ENCODE data around the gene FST. TPM values are rescaled to one million over a fixed set of nuclear protein-coding genes. Genes with fewer than 3 reads are reported as not detected.

The FST gene
- total and polyA plus RNA-seq, 2 of the 8 experiments (the other 6 are each of a cell fraction or from before 2014, with no cell fraction given) = 16.6 to 17.5 TPM

- no peaks in the 10 kb centered on the region for H3K79me2 ChIP-seq (ENCODE audit: control insufficient read depth in 1 of 2, insufficient read depth in 2 of 2, low read length in 2 of 2)
- no peak overlapping the region for H2AFZ ChIP-seq (ENCODE audit: low read length)
- no peak overlapping the region for H3K27ac ChIP-seq (ENCODE audit: low read depth, low read length)
- FAIRE-seq (no peak), DNase-seq (ENCODE audit: low read depth in 1 of 2, low spot score in 2 of 2) (no peak)
- ChIA-PET POLR2A (ENCODE audit: partially characterized antibody) (no interaction called here), CTCF (ENCODE audit: partially characterized antibody) (interaction anchor here (0.8 to 1.1 kb wide), 3 partner anchors 20 to 74 kb away, joined by 3 read pairs; no protein-coding TSS in a partner anchor)
- H2BK120ac ChIP-seq (replicated peaks; ENCODE audit: low read depth, low read length) = no peak overlapping the region
- H2AK5ac ChIP-seq (ENCODE audit: low read depth, low read length) = no peak overlapping the region
- H4K5ac ChIP-seq (ENCODE audit: insufficient read length, low read depth, low read length) = no peak overlapping the region
- no peak overlapping the region for H3K4me3 ChIP-seq (ENCODE audit: extremely low read depth in 1 of 4, insufficient read depth in 2 of 4, low read depth in 3 of 4, low read length in 4 of 4)
- H3K23me2 ChIP-seq (ENCODE audit: low read depth, low read length) = no peaks in the 10 kb centered on the region
- H2BK12ac ChIP-seq (ENCODE audit: low read depth, low read length) = no peak overlapping the region
- no peaks in the 10 kb centered on the region; a peak in 1 of 7 replicates for H3K27me3 ChIP-seq (replicated peaks in 1 of 4; ENCODE audit: control insufficient read depth in 3 of 4, extremely low read depth in 1 of 4, insufficient read depth in 3 of 4, low read length in 3 of 4)
- H3K56ac ChIP-seq (replicated peaks; ENCODE audit: insufficient read length, low read depth, low read length) = no peak overlapping the region
- no peaks in the 10 kb centered on the region for H3K36me3 ChIP-seq (ENCODE audit: control insufficient read depth in 2 of 4, insufficient read depth in 4 of 4, low read length in 3 of 4)
- 87% methylated on average over 1 of the region's 1 CpG; no CpG with 5 or more reads in 1 of the 2 experiments for WGBS, 2 experiments (ENCODE audit: extremely low coverage in 1 of 2, insufficient coverage in 1 of 2, insufficient read length in 1 of 2, insufficient replicate concordance in 2 of 2, low coverage in 1 of 2, low lambda C conversion rate in 2 of 2, missing lambda C conversion rate in 1 of 2)
- no peak overlapping the region for H3K23ac ChIP-seq (ENCODE audit: insufficient read length)
- H2BK5ac ChIP-seq (ENCODE audit: low read depth, low read length) = no peak overlapping the region
- no peaks in the 10 kb centered on the region for H4K20me1 ChIP-seq (replicated peaks in 1 of 2; ENCODE audit: control insufficient read depth in 1 of 2, insufficient read depth in 2 of 2, low read length in 2 of 2)
- H4K91ac ChIP-seq (replicated peaks; ENCODE audit: insufficient read length, low read length) = no peak overlapping the region
- H3K18ac ChIP-seq (ENCODE audit: extremely low read depth, low read length) = no peak overlapping the region
- no peak overlapping the region for H3K9ac ChIP-seq (replicated peaks in 1 of 4; ENCODE audit: extremely low read depth in 1 of 4, low read depth in 3 of 4, low read length in 3 of 4)
- no peak overlapping the region for H2BK15ac ChIP-seq (ENCODE audit: low read length)
- H2BK20ac ChIP-seq (ENCODE audit: low read length) = no peak overlapping the region
- H3K4me2 ChIP-seq (ENCODE audit: insufficient read depth in 1 of 2, low read depth in 2 of 2, low read length in 2 of 2) = no peak overlapping the region; a peak in 1 of 4 replicates
- no peak overlapping the region for H3K4ac ChIP-seq (replicated peaks; ENCODE audit: insufficient read length, low read depth, low read length)
- no peak overlapping the region for H4K8ac ChIP-seq (ENCODE audit: extremely low read depth, insufficient read depth, low read length)
- no peaks in the 10 kb centered on the region for H3K9me3 ChIP-seq (ENCODE audit: insufficient read depth in 2 of 2, low read depth in 1 of 2, low read length in 1 of 2)
- no peak overlapping the region for H3K14ac ChIP-seq (ENCODE audit: insufficient read length)
- H3K4me1 ChIP-seq (replicated peaks in 1 of 4; ENCODE audit: control insufficient read depth in 3 of 4, insufficient read depth in 4 of 4, low read length in 3 of 4) = peaks cover 0 to 5% (median 4%) of the 10 kb centered on the region in 4 experiments; a peak in 3 of 7 replicates
- H3K79me1 ChIP-seq (ENCODE audit: low read depth, low read length) = no peaks in the 10 kb centered on the region
- no peak for TF ChIP-seq BCL11A (IDR thresholded peaks at IDR 0.05; ENCODE audit: low read depth in 2 of 2, low read length in 2 of 2)
- no peak for TF ChIP-seq JUN (IDR thresholded peaks at IDR 0.05; ENCODE audit: low read depth, low read length)
- no peak for TF ChIP-seq JUND (IDR thresholded peaks at IDR 0.05; ENCODE audit: low read length)
- TF ChIP-seq YY1 (IDR thresholded peaks at IDR 0.05; ENCODE audit: low read depth, low read length) = no peak
- TF ChIP-seq SP1 (IDR thresholded peaks at IDR 0.05; ENCODE audit: low read depth, low read length) = no peak
- TF ChIP-seq HDAC6 (IDR thresholded peaks at IDR 0.05; ENCODE audit: low read depth, low read length) = no peak
- no peak for TF ChIP-seq ATF2 (IDR thresholded peaks at IDR 0.05; ENCODE audit: low read length)
- TF ChIP-seq KDM4A (IDR thresholded peaks at IDR 0.05; ENCODE audit: low read depth, low read length, severe bottlenecking) = no peak
- TF ChIP-seq CHD1 (IDR thresholded peaks at IDR 0.05; ENCODE audit: low read depth, low read length) = no peak
Observed at GRCh38 chr5:53454719-53455000, 25.8 kb upstream of the FST start.
